CD4-positive, alpha-beta T cell (primary cell): ENCODE results near the gene SULF2. TPM values are rescaled to one million over a fixed set of nuclear protein-coding genes. Genes with fewer than 3 reads are reported as not detected.

Source experiments
- ATAC-seq: fragments of 200-7000 bp; cut with Tn5 transposase; one replicate; pipeline ENCODE4 v1.10.0; 2022; ENCODE audit warnings: mild to moderate bottlenecking; ENCODE audit not compliant: poor library complexity
- CTCF ChIA-PET: fragments of 350-600 bp; sonication (Branson Sonifier 250); formaldehyde crosslinking; loops from one replicate; lab custom pipeline; 2021; ENCODE audit warnings: antibody characterized with exemption, inconsistent platforms; lab: Charles Lee
- POLR2A ChIA-PET: fragments of 350-600 bp; sonication (Branson Sonifier 250); formaldehyde crosslinking; loops from one replicate; lab custom pipeline; 2021; ENCODE audit warnings: antibody characterized with exemption, inconsistent platforms; lab: Charles Lee
- DNase-seq, 14 experiments: peaks; one replicate each; pipeline ENCODE4 v3.0.0-alpha.2; 2013 to 2020; ENCODE audit warnings: mixed read lengths in 2 of 14
- H3K27ac ChIP-seq, 2 donors: one replicate each; pipeline versions ENCODE4 v1.5.1 to v1.7.0; 2013; ENCODE audit warnings: low read length in 2 of 2, low read depth in 1 of 2, mild to moderate bottlenecking in 1 of 2
- H3K27me3 ChIP-seq, 2 experiments: 1 replicate in 1 of 2; 2 replicates in 1 of 2; pipeline versions ENCODE4 v1.6.1 to v1.7.0; 2013; ENCODE audit warnings: low read length in 2 of 2, control low read depth in 1 of 2, mild to moderate bottlenecking in 1 of 2, moderate library complexity in 1 of 2; ENCODE audit not compliant: insufficient read depth in 2 of 2, control insufficient read depth in 1 of 2
- H3K36me3 ChIP-seq: one replicate; pipeline ENCODE4 v1.6.1; 2013; ENCODE audit warnings: low read length, control low read depth; ENCODE audit not compliant: insufficient read depth
- H3K4me1 ChIP-seq: one replicate; pipeline ENCODE4 v1.6.1; 2013; ENCODE audit warnings: low read length, control low read depth; ENCODE audit not compliant: insufficient read depth
- H3K4me3 ChIP-seq: one replicate; pipeline ENCODE4 v1.5.1; 2013; ENCODE audit warnings: mild to moderate bottlenecking, low read length, moderate library complexity
- H3K9me3 ChIP-seq, 2 experiments: 1 replicate in 1 of 2; 2 replicates in 1 of 2; pipeline versions ENCODE4 v1.6.1 to v1.7.0; 2013; ENCODE audit warnings: low read length in 2 of 2, mild to moderate bottlenecking in 2 of 2, control low read depth in 1 of 2, moderate library complexity in 1 of 2; ENCODE audit not compliant: control insufficient read depth in 1 of 2, insufficient read depth in 1 of 2
- H3K27ac Mint-ChIP-seq: one replicate; pipeline ENCODE4 v1.8.0; 2020; ENCODE audit warnings: mixed read lengths
- H3K27me3 Mint-ChIP-seq: one replicate; pipeline ENCODE4 v1.8.0; 2021; ENCODE audit warnings: mixed read lengths
- H3K36me3 Mint-ChIP-seq: one replicate; pipeline ENCODE4 v1.8.0; 2021; ENCODE audit warnings: low read depth, mixed read lengths
- H3K4me1 Mint-ChIP-seq: one replicate; pipeline ENCODE4 v1.8.0; 2021; ENCODE audit warnings: low read depth, mixed read lengths
- H3K4me3 Mint-ChIP-seq: one replicate; pipeline ENCODE4 v1.8.0; 2020; ENCODE audit warnings: mild to moderate bottlenecking, mixed read lengths
- H3K9me3 Mint-ChIP-seq: one replicate; pipeline ENCODE4 v1.8.0; 2020; ENCODE audit warnings: mixed read lengths
- intact Hi-C, 2 experiments: fragments of 100-400 bp; cut with DNase I in 1 of 2; cut with micrococcal nuclease in 1 of 2; formaldehyde crosslinking; loops; one replicate each; pipeline versions ENCODE4 v1.15.1 to v1.9.0; 2023 to 2025; cut with DNase I, micrococcal nuclease
- total RNA-seq, 174 experiments: library from RNA in 2 of 174; stranded (reverse) in 2 of 174; gene quantifications; one replicate each; pipeline ENCODE4 v1.2.3 and lab custom pipeline; 2021 to 2026
- TF ChIP-seq, protein P1 (sequence below): fragments of 200-600 bp; IDR thresholded peaks from one replicate; pipeline ENCODE4 v1.8.0; 2022; ENCODE audit warnings: antibody characterized with exemption, mild to moderate bottlenecking

Gene SULF2
- total RNA-seq, 2 experiments from 2014 or later, result 1.5 to 2.8 TPM

DNA sequence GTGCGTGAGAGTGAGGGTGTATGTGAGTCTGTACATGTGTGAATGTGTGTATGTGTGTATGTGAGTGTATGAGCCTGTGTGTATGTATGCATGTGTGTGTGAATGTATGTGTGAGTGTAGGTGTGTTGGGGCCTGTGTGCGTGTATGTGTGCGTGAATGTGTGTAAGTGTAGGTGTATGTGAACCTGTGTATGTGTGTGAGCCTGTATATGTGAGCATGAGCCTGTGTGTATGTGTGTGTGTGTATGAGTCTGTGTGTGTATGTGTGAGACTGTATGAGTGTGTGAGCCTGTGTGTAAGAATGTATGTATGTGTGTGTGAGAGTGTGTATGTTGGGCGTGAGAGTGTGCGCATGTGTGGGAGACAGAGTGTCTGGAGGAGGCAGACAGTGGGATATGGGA is 15.8 kb upstream of the SULF2 start:
- ATAC-seq, result no peak
- POLR2A ChIA-PET, result no interaction called here
- Histone ChIP-seq H3K4me3 (no peak overlapping the region), H3K4me1 (no peaks in the 10 kb centered on the region), H3K27me3 (no peaks in the 10 kb centered on the region), H3K9me3 (no peaks in the 10 kb centered on the region), H3K36me3 (no peaks in the 10 kb centered on the region), H3K27ac (no peak overlapping the region)
- intact Hi-C loops, result no loop called here
- TF ChIP-seq, protein P1, sequence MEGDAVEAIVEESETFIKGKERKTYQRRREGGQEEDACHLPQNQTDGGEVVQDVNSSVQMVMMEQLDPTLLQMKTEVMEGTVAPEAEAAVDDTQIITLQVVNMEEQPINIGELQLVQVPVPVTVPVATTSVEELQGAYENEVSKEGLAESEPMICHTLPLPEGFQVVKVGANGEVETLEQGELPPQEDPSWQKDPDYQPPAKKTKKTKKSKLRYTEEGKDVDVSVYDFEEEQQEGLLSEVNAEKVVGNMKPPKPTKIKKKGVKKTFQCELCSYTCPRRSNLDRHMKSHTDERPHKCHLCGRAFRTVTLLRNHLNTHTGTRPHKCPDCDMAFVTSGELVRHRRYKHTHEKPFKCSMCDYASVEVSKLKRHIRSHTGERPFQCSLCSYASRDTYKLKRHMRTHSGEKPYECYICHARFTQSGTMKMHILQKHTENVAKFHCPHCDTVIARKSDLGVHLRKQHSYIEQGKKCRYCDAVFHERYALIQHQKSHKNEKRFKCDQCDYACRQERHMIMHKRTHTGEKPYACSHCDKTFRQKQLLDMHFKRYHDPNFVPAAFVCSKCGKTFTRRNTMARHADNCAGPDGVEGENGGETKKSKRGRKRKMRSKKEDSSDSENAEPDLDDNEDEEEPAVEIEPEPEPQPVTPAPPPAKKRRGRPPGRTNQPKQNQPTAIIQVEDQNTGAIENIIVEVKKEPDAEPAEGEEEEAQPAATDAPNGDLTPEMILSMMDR, result no peak
- no peak for DNase-seq
- Mint-ChIP-seq H3K27ac (no peak overlapping the region), H3K9me3 (no peaks in the 10 kb centered on the region), H3K36me3 (no peaks in the 10 kb centered on the region), H3K4me3 (no peak overlapping the region), H3K27me3 (peaks cover 15% of the 10 kb centered on the region), H3K4me1 (no peaks in the 10 kb centered on the region)
- CTCF ChIA-PET, result no interaction called here

DNA sequence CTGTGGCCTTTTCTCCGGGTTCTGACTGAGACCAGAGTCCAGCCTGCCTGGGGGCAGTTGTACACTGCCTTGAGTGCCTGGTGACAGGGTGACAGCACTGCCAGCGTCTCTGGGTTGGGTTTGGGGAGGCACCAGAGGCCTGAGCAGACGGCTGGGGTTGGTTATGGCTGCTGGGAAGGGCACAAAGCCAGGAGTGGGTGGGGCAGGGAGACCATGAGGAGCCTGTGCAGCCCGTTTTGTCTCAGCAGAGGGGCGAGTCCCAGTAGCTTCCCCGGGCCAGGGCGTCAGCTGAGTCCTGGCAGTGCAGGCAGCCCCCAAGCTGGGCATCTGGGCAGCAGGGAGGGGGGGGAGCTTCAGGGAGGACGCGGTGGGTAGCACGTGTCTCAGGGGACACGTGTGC is 15.3 kb upstream of the SULF2 start:
- POLR2A ChIA-PET, result no interaction called here
- DNase-seq (no peak), ATAC-seq (no peak)
- intact Hi-C loops, result no loop called here
- Histone ChIP-seq H3K4me1 (no peaks in the 10 kb centered on the region), H3K27ac (no peak overlapping the region), H3K36me3 (no peaks in the 10 kb centered on the region), H3K4me3 (no peak overlapping the region), H3K27me3 (no peaks in the 10 kb centered on the region), H3K9me3 (no peaks in the 10 kb centered on the region)
- Mint-ChIP-seq H3K36me3 (no peaks in the 10 kb centered on the region), H3K4me1 (no peaks in the 10 kb centered on the region), H3K9me3 (no peaks in the 10 kb centered on the region), H3K4me3 (no peak overlapping the region), H3K27ac (no peak overlapping the region), H3K27me3 (peaks cover 18% of the 10 kb centered on the region)
- CTCF ChIA-PET, result no interaction called here
- TF ChIP-seq, protein P1, result no peak

DNA sequence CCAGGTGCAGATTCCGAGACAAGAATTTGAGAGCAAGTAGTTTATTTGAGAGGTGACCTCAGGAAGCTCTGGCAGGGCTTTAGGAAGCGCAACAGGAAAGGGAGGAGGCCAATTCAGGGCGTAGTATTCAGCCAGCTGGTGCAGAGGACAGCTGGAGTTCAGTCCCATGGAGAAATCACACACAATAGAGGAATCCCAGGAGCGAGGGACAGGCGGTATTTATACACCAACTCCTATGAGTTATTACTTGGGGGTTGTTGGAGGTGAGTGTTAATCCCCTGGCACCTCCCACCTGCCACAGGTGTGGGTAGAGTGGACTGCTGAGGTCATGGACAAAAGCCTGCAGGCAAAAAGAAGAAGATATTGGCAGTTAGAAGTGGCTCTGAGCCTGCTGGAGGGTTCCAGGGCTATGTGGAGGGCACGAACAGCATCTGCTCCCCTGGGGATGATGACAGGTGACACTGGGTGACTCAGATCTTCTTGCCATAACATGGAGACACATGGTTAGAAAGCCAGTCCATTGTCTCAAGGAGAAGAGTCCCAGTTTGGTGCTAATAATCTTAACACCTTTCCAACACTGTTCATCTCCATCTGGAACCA is 13.9 kb upstream of the SULF2 start:
- CTCF ChIA-PET, result no interaction called here
- H3K36me3 ChIP-seq, result no peaks in the 10 kb centered on the region
- Mint-ChIP-seq H3K4me3 (no peak overlapping the region), H3K36me3 (no peaks in the 10 kb centered on the region), H3K27me3 (peaks cover 12% of the 10 kb centered on the region), H3K27ac (no peak overlapping the region), H3K9me3 (no peaks in the 10 kb centered on the region), H3K4me1 (no peaks in the 10 kb centered on the region)
- no peak overlapping the region for H3K4me3 ChIP-seq
- no peaks in the 10 kb centered on the region for H3K9me3 ChIP-seq
- H3K4me1 ChIP-seq, result no peaks in the 10 kb centered on the region
- TF ChIP-seq, protein P1, result no peak
- intact Hi-C loops, result no loop called here
- ATAC-seq (no peak), DNase-seq (no peak)
- no peak overlapping the region for H3K27ac ChIP-seq
- H3K27me3 ChIP-seq, result no peaks in the 10 kb centered on the region
- POLR2A ChIA-PET, result no interaction called here
